Parathyroid adenoma (tissue), 2 donors: Measurements from ENCODE around the gene TNNT3.

Experiments used
- H2AFZ ChIP-seq: fragments of 300-600 bp; sonication (generic); one replicate; pipeline ENCODE4 v1.7.0; 2017; ENCODE audit warnings: antibody characterized with exemption, mild to moderate bottlenecking
- H3K27ac ChIP-seq: fragments of 300-600 bp; sonication (generic); one replicate; pipeline ENCODE4 v1.7.0; 2017
- H3K27me3 ChIP-seq: fragments of 300-600 bp; sonication (generic); one replicate; pipeline ENCODE4 v1.7.0; 2017; ENCODE audit warnings: low read length; ENCODE audit not compliant: control insufficient read depth, insufficient read depth
- H3K36me3 ChIP-seq: fragments of 300-600 bp; sonication (generic); one replicate; pipeline ENCODE4 v1.7.0; 2017; ENCODE audit warnings: low read length; ENCODE audit not compliant: control insufficient read depth, insufficient read depth
- H3K4me1 ChIP-seq: fragments of 300-600 bp; sonication (generic); one replicate; pipeline ENCODE4 v1.7.0; 2017; ENCODE audit warnings: control low read depth
- H3K4me2 ChIP-seq: fragments of 300-600 bp; sonication (generic); one replicate; pipeline ENCODE4 v1.7.0; 2017; ENCODE audit warnings: low read length
- H3K4me3 ChIP-seq: fragments of 300-600 bp; sonication (generic); one replicate; pipeline ENCODE4 v1.7.0; 2017; ENCODE audit warnings: low read depth, low read length
- H3K79me2 ChIP-seq: fragments of 300-600 bp; sonication (generic); one replicate; pipeline ENCODE4 v1.7.0; 2017; ENCODE audit warnings: control low read depth
- H3K9ac ChIP-seq: fragments of 300-600 bp; sonication (generic); one replicate; pipeline ENCODE4 v1.7.0; 2017; ENCODE audit warnings: mild to moderate bottlenecking
- H3K9me3 ChIP-seq: fragments of 300-600 bp; sonication (generic); one replicate; pipeline ENCODE4 v1.7.0; 2017; ENCODE audit warnings: low read length; ENCODE audit not compliant: control insufficient read depth
- TF ChIP-seq, protein P1 (sequence below): fragments of 300-600 bp; sonication (generic); IDR thresholded peaks from one replicate; pipeline ENCODE4 v1.7.0; 2017; ENCODE audit warnings: antibody characterized with exemption, mild to moderate bottlenecking
- donor health status: primary hyperparathyroidism.

The TNNT3 gene

DNA sequence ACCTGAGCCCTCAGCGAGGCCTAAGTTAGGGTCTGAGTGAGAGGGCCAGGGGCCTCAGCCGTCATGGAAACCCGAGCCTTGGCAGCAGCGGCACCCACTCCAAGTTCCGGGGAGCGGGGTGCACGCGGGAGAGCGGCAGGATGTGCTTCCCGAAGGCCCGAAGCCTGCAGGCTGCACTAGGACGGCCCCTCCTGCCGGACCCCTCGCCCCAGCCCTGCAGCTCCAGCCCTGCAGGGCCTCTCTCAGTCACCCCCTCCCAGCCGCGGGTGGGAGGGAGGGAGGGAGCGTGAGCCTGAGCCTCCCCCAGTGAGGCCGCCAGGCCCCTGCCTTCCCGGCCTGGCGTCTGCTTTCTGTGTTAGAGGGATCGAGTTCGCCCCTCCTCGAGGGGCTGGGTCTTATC lies 50.3 kb downstream of the TNNT3 start:
- no peaks in the 10 kb centered on the region for H3K4me1 ChIP-seq
- no peak overlapping the region for H2AFZ ChIP-seq
- H3K79me2 ChIP-seq: no peaks in the 10 kb centered on the region
- H3K9me3 ChIP-seq: no peaks in the 10 kb centered on the region
- no peak overlapping the region for H3K4me3 ChIP-seq
- no peak overlapping the region for H3K27ac ChIP-seq
- no peak overlapping the region for H3K9ac ChIP-seq
- TF ChIP-seq, protein P1, sequence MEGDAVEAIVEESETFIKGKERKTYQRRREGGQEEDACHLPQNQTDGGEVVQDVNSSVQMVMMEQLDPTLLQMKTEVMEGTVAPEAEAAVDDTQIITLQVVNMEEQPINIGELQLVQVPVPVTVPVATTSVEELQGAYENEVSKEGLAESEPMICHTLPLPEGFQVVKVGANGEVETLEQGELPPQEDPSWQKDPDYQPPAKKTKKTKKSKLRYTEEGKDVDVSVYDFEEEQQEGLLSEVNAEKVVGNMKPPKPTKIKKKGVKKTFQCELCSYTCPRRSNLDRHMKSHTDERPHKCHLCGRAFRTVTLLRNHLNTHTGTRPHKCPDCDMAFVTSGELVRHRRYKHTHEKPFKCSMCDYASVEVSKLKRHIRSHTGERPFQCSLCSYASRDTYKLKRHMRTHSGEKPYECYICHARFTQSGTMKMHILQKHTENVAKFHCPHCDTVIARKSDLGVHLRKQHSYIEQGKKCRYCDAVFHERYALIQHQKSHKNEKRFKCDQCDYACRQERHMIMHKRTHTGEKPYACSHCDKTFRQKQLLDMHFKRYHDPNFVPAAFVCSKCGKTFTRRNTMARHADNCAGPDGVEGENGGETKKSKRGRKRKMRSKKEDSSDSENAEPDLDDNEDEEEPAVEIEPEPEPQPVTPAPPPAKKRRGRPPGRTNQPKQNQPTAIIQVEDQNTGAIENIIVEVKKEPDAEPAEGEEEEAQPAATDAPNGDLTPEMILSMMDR: no peak
- no peaks in the 10 kb centered on the region for H3K36me3 ChIP-seq
- no peak overlapping the region for H3K4me2 ChIP-seq
- H3K27me3 ChIP-seq: no peaks in the 10 kb centered on the region

DNA sequence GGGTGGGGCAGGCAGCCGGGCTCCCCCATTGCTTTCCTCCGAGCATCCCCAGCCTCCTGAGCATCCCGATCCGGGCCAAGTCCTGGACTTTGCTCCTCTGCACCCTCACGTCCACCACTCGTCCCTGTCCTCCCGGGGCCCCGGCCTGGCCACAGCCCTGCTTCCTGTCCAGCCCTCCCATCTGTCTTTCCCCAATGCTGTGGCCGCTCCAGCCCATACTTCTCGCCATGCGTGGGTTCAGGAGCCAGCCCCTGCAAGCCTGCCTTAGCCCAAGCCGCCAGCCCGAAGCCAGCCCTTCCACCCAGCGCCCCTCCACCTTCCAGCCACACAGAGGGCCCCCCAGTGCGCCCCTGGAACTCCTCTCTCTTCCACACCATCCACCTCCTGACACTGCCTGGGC lies 51.5 kb downstream of the TNNT3 start:
- H3K9me3 ChIP-seq: no peaks in the 10 kb centered on the region
- H2AFZ ChIP-seq: no peak overlapping the region
- no peak overlapping the region for H3K27ac ChIP-seq
- H3K36me3 ChIP-seq: no peaks in the 10 kb centered on the region
- no peak overlapping the region for H3K4me2 ChIP-seq
- no peak overlapping the region for H3K4me3 ChIP-seq
- H3K79me2 ChIP-seq: no peaks in the 10 kb centered on the region
- no peaks in the 10 kb centered on the region for H3K27me3 ChIP-seq
- no peaks in the 10 kb centered on the region for H3K4me1 ChIP-seq
- TF ChIP-seq, protein P1: no peak
- no peak overlapping the region for H3K9ac ChIP-seq

DNA sequence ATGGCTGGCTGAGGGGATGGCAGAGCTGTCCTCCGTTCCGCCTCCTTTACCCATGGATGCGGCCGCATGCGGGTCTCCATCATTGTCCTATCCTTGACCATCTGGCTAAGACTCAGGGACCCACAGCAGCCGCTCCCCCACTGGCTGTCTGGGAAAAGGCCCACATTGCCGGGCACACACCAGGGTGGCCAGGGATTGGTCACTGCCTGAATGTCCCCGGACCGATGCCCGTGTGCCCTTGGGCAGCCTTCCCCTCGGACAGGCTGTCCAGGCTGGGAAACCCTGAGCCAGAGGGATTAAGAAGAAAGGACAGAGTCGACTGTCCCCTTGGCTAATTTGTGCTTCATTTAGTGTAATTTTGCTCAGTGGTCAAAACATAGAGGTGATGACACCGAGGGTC lies 55.7 kb downstream of the TNNT3 start:
- H3K4me2 ChIP-seq: no peak overlapping the region
- H3K27ac ChIP-seq: no peak overlapping the region
- no peaks in the 10 kb centered on the region for H3K4me1 ChIP-seq
- no peaks in the 10 kb centered on the region for H3K36me3 ChIP-seq
- H3K27me3 ChIP-seq: no peaks in the 10 kb centered on the region
- H3K79me2 ChIP-seq: no peaks in the 10 kb centered on the region
- H3K9me3 ChIP-seq: no peaks in the 10 kb centered on the region
- no peak overlapping the region for H3K9ac ChIP-seq
- TF ChIP-seq, protein P1: no peak
- H2AFZ ChIP-seq: no peak overlapping the region
- no peak overlapping the region for H3K4me3 ChIP-seq

DNA sequence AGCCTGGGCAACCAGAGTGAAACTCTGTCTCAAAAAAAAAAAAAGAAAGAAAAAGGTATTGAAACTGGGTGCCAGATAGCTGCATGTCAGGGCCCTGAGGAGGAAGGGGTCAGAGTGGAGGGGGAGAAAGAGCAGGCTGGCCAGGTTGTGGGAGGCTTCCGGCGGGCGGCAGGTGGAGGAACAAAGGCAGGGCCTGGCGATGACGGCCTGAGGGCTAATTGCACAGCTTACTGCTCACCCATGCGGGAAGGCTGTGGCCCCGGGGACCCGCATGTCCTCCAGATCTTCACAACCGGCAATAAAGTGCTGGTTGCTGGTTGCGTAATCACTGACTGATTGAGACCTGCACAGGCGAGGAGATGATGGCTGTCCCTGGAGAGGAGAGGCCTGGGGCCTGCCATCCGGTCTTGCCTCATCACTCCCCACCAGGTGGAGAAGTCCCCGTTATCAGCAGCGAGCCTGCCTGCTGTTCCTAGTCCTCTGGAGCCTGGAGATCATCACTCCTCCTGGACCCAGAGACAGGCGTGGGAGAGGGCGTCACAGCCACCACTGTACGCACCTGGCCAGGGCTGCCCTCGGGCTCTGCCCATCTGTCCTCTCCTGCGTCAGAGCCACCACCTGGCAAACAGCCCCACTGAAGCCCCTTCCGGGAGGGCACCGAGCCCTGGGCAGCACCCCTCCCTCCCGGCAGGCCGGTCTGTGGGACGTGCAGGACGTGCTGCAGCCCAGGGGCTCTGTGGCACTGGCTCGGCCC lies 59.4 kb downstream of the TNNT3 start:
- no peak overlapping the region for H3K4me2 ChIP-seq
- no peak overlapping the region for H3K9ac ChIP-seq
- TF ChIP-seq, protein P1: no peak
- no peaks in the 10 kb centered on the region for H3K9me3 ChIP-seq
- no peak overlapping the region for H2AFZ ChIP-seq
- H3K79me2 ChIP-seq: no peaks in the 10 kb centered on the region
- no peaks in the 10 kb centered on the region for H3K36me3 ChIP-seq
- no peaks in the 10 kb centered on the region for H3K27me3 ChIP-seq
- H3K4me1 ChIP-seq: no peaks in the 10 kb centered on the region
- no peak overlapping the region for H3K27ac ChIP-seq
- no peak overlapping the region for H3K4me3 ChIP-seq

DNA sequence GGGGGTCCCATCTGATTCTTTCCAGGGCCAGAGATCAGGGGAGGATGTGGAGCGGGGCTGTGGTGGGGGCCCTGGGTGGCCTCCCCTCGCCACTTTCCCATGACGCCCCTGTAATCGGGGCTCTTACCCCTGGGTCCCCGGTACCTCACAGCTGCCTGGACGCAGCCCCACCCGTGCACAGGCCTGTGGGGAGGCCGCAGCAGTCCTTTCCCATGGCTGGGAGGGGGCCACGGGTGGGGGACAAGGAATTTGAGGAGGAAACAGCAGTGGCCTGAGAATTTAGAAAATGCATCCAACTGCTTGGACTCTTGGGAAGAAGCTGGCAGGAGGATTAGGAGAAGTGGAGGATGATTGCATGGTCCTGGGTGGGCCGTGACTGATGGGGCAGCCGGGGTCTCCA lies 60.1 kb downstream of the TNNT3 start:
- no peak overlapping the region for H3K9ac ChIP-seq
- no peak overlapping the region for H3K4me3 ChIP-seq
- H3K4me1 ChIP-seq: no peaks in the 10 kb centered on the region
- H3K27ac ChIP-seq: no peak overlapping the region
- no peaks in the 10 kb centered on the region for H3K9me3 ChIP-seq
- H3K4me2 ChIP-seq: no peak overlapping the region
- TF ChIP-seq, protein P1: no peak
- H3K36me3 ChIP-seq: no peaks in the 10 kb centered on the region
- no peaks in the 10 kb centered on the region for H3K27me3 ChIP-seq
- H3K79me2 ChIP-seq: no peaks in the 10 kb centered on the region
- no peak overlapping the region for H2AFZ ChIP-seq
